ENCODE measurements around the gene PPBP. TPM values are rescaled to one million over a fixed set of nuclear protein-coding genes. Genes with fewer than 3 reads are reported as not detected.
"Not testable (repeated sequence)": the region's sequence is repeated elsewhere in the genome, so short reads cannot be mapped to it uniquely, and the experiment has no call there.

The PPBP gene
- total RNA-seq, 2 donors from 2014 or later: not detected

GRCh38 chr4:73952352-73952751, 35.6 kb downstream of the PPBP start:
- no peaks in the 10 kb centered on the region for H3K9me3 ChIP-seq
- no peak for DNase-seq (ENCODE audit: low spot score)
- no peak overlapping the region for H3K4me3 ChIP-seq
- H3K4me1 ChIP-seq (ENCODE audit: control insufficient read depth in 1 of 2, low read depth in 2 of 2): peaks cover 0 to 4% of the 10 kb centered on the region in 2 donors
- H3K27ac ChIP-seq: no peak overlapping the region
- TF ChIP-seq CTCF (IDR thresholded peaks at IDR 0.05): no peak
- H3K36me3 ChIP-seq: no peaks in the 10 kb centered on the region
- no peaks in the 10 kb centered on the region for H3K27me3 ChIP-seq (replicated peaks; ENCODE audit: insufficient read depth)
- no peak for ATAC-seq (ENCODE audit: insufficient number of reproducible peaks, low FRiP score, low read depth)

GRCh38 chr4:73950376-73950920, 37.5 kb downstream of the PPBP start:
- not testable (repeated sequence) for DNase-seq (ENCODE audit: low spot score); H3K27ac ChIP-seq; ATAC-seq (ENCODE audit: insufficient number of reproducible peaks, low FRiP score, low read depth); H3K9me3 ChIP-seq; H3K4me1 ChIP-seq (ENCODE audit: control insufficient read depth in 1 of 2, low read depth in 2 of 2); H3K4me3 ChIP-seq; H3K27me3 ChIP-seq (replicated peaks; ENCODE audit: insufficient read depth); H3K36me3 ChIP-seq

GRCh38 chr4:73948990-73949706, 38.8 kb downstream of the PPBP start:
- DNase-seq (ENCODE audit: low spot score): no peak
- TF ChIP-seq CTCF (IDR thresholded peaks at IDR 0.05): no peak
- peaks cover 0 to 12% of the 10 kb centered on the region in 2 donors for H3K4me1 ChIP-seq (ENCODE audit: control insufficient read depth in 1 of 2, low read depth in 2 of 2)
- H3K4me3 ChIP-seq: no peak overlapping the region
- no peaks in the 10 kb centered on the region for H3K9me3 ChIP-seq
- no peak overlapping the region for H3K27ac ChIP-seq
- H3K36me3 ChIP-seq: no peaks in the 10 kb centered on the region
- H3K27me3 ChIP-seq (replicated peaks; ENCODE audit: insufficient read depth): no peaks in the 10 kb centered on the region
- ATAC-seq (ENCODE audit: insufficient number of reproducible peaks, low FRiP score, low read depth): no peak

- DNase-seq (ENCODE audit: low spot score) (no peak), ATAC-seq (ENCODE audit: insufficient number of reproducible peaks, low FRiP score, low read depth) (no peak)
- Histone ChIP-seq H3K4me3 (no peak overlapping the region), H3K27ac (no peak overlapping the region), H3K36me3 (no peaks in the 10 kb centered on the region), H3K4me1 (ENCODE audit: control insufficient read depth in 1 of 2, low read depth in 2 of 2) (peaks cover 0 to 15% of the 10 kb centered on the region in 2 donors), H3K9me3 (no peaks in the 10 kb centered on the region), H3K27me3 (replicated peaks; ENCODE audit: insufficient read depth) (no peaks in the 10 kb centered on the region)
- no peak for TF ChIP-seq CTCF (IDR thresholded peaks at IDR 0.05)
Observed at GRCh38 chr4:73948291-73948690, 39.7 kb downstream of the PPBP start.

- Histone ChIP-seq H3K4me3 (no peak overlapping the region), H3K9me3 (no peaks in the 10 kb centered on the region), H3K27me3 (replicated peaks; ENCODE audit: insufficient read depth) (no peaks in the 10 kb centered on the region), H3K4me1 (ENCODE audit: control insufficient read depth in 1 of 2, low read depth in 2 of 2) (peaks cover 0 to 15% of the 10 kb centered on the region in 2 donors), H3K36me3 (no peaks in the 10 kb centered on the region), H3K27ac (no peak overlapping the region)
- no peak for DNase-seq (ENCODE audit: low spot score)
- ATAC-seq (ENCODE audit: insufficient number of reproducible peaks, low FRiP score, low read depth): no peak
- TF ChIP-seq CTCF (IDR thresholded peaks at IDR 0.05): no peak
Observed at GRCh38 chr4:73947239-73947985, 40.6 kb downstream of the PPBP start.

Measured in thoracic aorta (tissue), 2 donors.